Central memory CD8-positive, alpha-beta T cell (primary cell): ENCODE measurements around the gene WDR38.

Experiments used
- ATAC-seq: fragments of 150-1000 bp; cut with Tn5 transposase; replicated peaks from 2 replicates; pipeline ENCODE4 v1.10.0; 2022; ENCODE audit warnings: mild to moderate bottlenecking, moderate FRiP score, moderate number of reproducible peaks; ENCODE audit not compliant: poor library complexity, severe bottlenecking; ENCODE audit errors: extremely low read depth
- DNase-seq, 2 donors: peaks; one replicate each; pipeline ENCODE4 v3.0.0; 2021; ENCODE audit warnings: low spot score in 2 of 2
- H3K27ac Mint-ChIP-seq: one replicate; pipeline ENCODE4 v1.8.0; 2022; ENCODE audit warnings: low read depth, mild to moderate bottlenecking, moderate library complexity, mixed read lengths
- H3K27me3 Mint-ChIP-seq: one replicate; pipeline ENCODE4 v1.8.0; 2022; ENCODE audit warnings: mixed read lengths
- H3K36me3 Mint-ChIP-seq: one replicate; pipeline ENCODE4 v1.8.0; 2022; ENCODE audit warnings: mild to moderate bottlenecking, moderate library complexity, mixed read lengths; ENCODE audit not compliant: insufficient read depth
- H3K4me1 Mint-ChIP-seq: one replicate; pipeline ENCODE4 v1.8.0; 2022; ENCODE audit warnings: mixed read lengths
- H3K4me3 Mint-ChIP-seq: one replicate; pipeline ENCODE4 v1.8.0; 2022; ENCODE audit warnings: mild to moderate bottlenecking, moderate library complexity, mixed read lengths
- H3K9me3 Mint-ChIP-seq: one replicate; pipeline ENCODE4 v1.8.0; 2022; ENCODE audit warnings: mixed read lengths

WDR38 gene

GRCh38 chr9:124869986-124870560, 16.8 kb downstream of the WDR38 start:
- DNase-seq (peak; percentile 70 to 86), ATAC-seq (peak; percentile 74)
- Mint-ChIP-seq H3K36me3 (peaks cover 51% of the 10 kb centered on the region), H3K27me3 (no peaks in the 10 kb centered on the region), H3K4me3 (peak overlapping the region; percentile 95), H3K4me1 (peaks cover 66% of the 10 kb centered on the region), H3K9me3 (no peaks in the 10 kb centered on the region), H3K27ac (peak overlapping the region; percentile 93)

GRCh38 chr9:124870723-124871122, 17.5 kb downstream of the WDR38 start:
- Mint-ChIP-seq H3K4me1 (peaks cover 71% of the 10 kb centered on the region), H3K4me3 (peak overlapping the region; percentile 95), H3K36me3 (peaks cover 57% of the 10 kb centered on the region), H3K9me3 (no peaks in the 10 kb centered on the region), H3K27me3 (no peaks in the 10 kb centered on the region), H3K27ac (peak overlapping the region; percentile 93)
- DNase-seq (no peak), ATAC-seq (no peak)

- H3K4me1 Mint-ChIP-seq, result peaks cover 71% of the 10 kb centered on the region
- no peak for ATAC-seq
These were observed 17.9 kb downstream of the WDR38 start for GRCh38 chr9:124871156-124871561.

GRCh38 chr9:124873664-124874063, 20.4 kb downstream of the WDR38 start:
- Mint-ChIP-seq H3K4me1 (peaks cover 65% of the 10 kb centered on the region), H3K27me3 (no peaks in the 10 kb centered on the region), H3K27ac (peak overlapping the region; percentile 93), H3K9me3 (no peaks in the 10 kb centered on the region), H3K36me3 (peaks cover 83% of the 10 kb centered on the region), H3K4me3 (peak overlapping the region; percentile 95)
- ATAC-seq (peak; percentile 27), DNase-seq (peak in 1 of 2 donors; percentile 60)

More at GRCh38 chr9:124871156-124871561, 17.9 kb downstream of the WDR38 start:
- H3K9me3 Mint-ChIP-seq, result no peaks in the 10 kb centered on the region
- H3K36me3 Mint-ChIP-seq, result peaks cover 61% of the 10 kb centered on the region
- no peak for DNase-seq
- peak overlapping the region; percentile 95 for H3K4me3 Mint-ChIP-seq
- peak overlapping the region; percentile 93 for H3K27ac Mint-ChIP-seq
- H3K27me3 Mint-ChIP-seq, result no peaks in the 10 kb centered on the region

- no peak overlapping the region for H3K4me3 Mint-ChIP-seq
- H3K27ac Mint-ChIP-seq, result peak overlapping the region; percentile 93
- H3K27me3 Mint-ChIP-seq, result no peaks in the 10 kb centered on the region
- no peaks in the 10 kb centered on the region for H3K9me3 Mint-ChIP-seq
- H3K36me3 Mint-ChIP-seq, result peaks cover 80% of the 10 kb centered on the region
- DNase-seq (no peak), ATAC-seq (no peak)
- H3K4me1 Mint-ChIP-seq, result peaks cover 61% of the 10 kb centered on the region
These were observed 22.2 kb downstream of the WDR38 start for GRCh38 chr9:124875501-124875900.

GRCh38 chr9:124877021-124877782, 23.9 kb downstream of the WDR38 start:
- Mint-ChIP-seq H3K36me3 (peaks cover 66% of the 10 kb centered on the region), H3K4me1 (peaks cover 50% of the 10 kb centered on the region), H3K27me3 (no peaks in the 10 kb centered on the region), H3K9me3 (no peaks in the 10 kb centered on the region), H3K27ac (peak overlapping the region; percentile 2), H3K4me3 (no peak overlapping the region)
- ATAC-seq (no peak), DNase-seq (no peak)

- ATAC-seq (no peak), DNase-seq (no peak)
- H3K9me3 Mint-ChIP-seq, result no peaks in the 10 kb centered on the region
- peaks cover 59% of the 10 kb centered on the region for H3K36me3 Mint-ChIP-seq
- H3K27me3 Mint-ChIP-seq, result no peaks in the 10 kb centered on the region
- no peak overlapping the region for H3K4me3 Mint-ChIP-seq
- H3K4me1 Mint-ChIP-seq, result peaks cover 42% of the 10 kb centered on the region
- no peak overlapping the region for H3K27ac Mint-ChIP-seq
These were observed 24.8 kb downstream of the WDR38 start for GRCh38 chr9:124878021-124878420.

- Mint-ChIP-seq H3K36me3 (peaks cover 56% of the 10 kb centered on the region), H3K4me1 (peaks cover 37% of the 10 kb centered on the region)
These were observed 25.3 kb downstream of the WDR38 start for GRCh38 chr9:124878518-124878917.

GRCh38 chr9:124879226-124879625, 26.0 kb downstream of the WDR38 start:
- Mint-ChIP-seq H3K9me3 (no peaks in the 10 kb centered on the region), H3K27ac (no peak overlapping the region), H3K4me3 (no peak overlapping the region), H3K36me3 (peaks cover 54% of the 10 kb centered on the region), H3K27me3 (no peaks in the 10 kb centered on the region), H3K4me1 (peaks cover 30% of the 10 kb centered on the region)
- ATAC-seq, result no peak
- DNase-seq, result no peak

More at GRCh38 chr9:124878518-124878917, 25.3 kb downstream of the WDR38 start:
- no peak overlapping the region for H3K27ac Mint-ChIP-seq
- no peaks in the 10 kb centered on the region for H3K27me3 Mint-ChIP-seq
- no peaks in the 10 kb centered on the region for H3K9me3 Mint-ChIP-seq
- no peak for DNase-seq
- H3K4me3 Mint-ChIP-seq, result no peak overlapping the region
- no peak for ATAC-seq

GRCh38 chr9:124880501-124880900, 27.2 kb downstream of the WDR38 start:
- H3K4me3 Mint-ChIP-seq, result no peak overlapping the region
- DNase-seq (no peak), ATAC-seq (peak; percentile 56)
- H3K36me3 Mint-ChIP-seq, result peaks cover 50% of the 10 kb centered on the region
- no peaks in the 10 kb centered on the region for H3K9me3 Mint-ChIP-seq
- peaks cover 19% of the 10 kb centered on the region for H3K4me1 Mint-ChIP-seq
- no peak overlapping the region for H3K27ac Mint-ChIP-seq
- H3K27me3 Mint-ChIP-seq, result no peaks in the 10 kb centered on the region

GRCh38 chr9:124881138-124881743, 28.0 kb downstream of the WDR38 start:
- DNase-seq (no peak), ATAC-seq (peak; percentile 75)
- Mint-ChIP-seq H3K4me1 (peaks cover 18% of the 10 kb centered on the region), H3K9me3 (no peaks in the 10 kb centered on the region), H3K36me3 (peaks cover 46% of the 10 kb centered on the region), H3K4me3 (no peak overlapping the region), H3K27ac (peak overlapping the region; percentile 35), H3K27me3 (no peaks in the 10 kb centered on the region)

GRCh38 chr9:124882231-124882630, 29.0 kb downstream of the WDR38 start:
- ATAC-seq (no peak), DNase-seq (no peak)
- Mint-ChIP-seq H3K4me3 (no peak overlapping the region), H3K4me1 (peaks cover 12% of the 10 kb centered on the region), H3K27ac (no peak overlapping the region), H3K9me3 (no peaks in the 10 kb centered on the region), H3K27me3 (no peaks in the 10 kb centered on the region), H3K36me3 (peaks cover 39% of the 10 kb centered on the region)

- Mint-ChIP-seq H3K36me3 (peaks cover 20% of the 10 kb centered on the region), H3K27ac (no peak overlapping the region), H3K27me3 (no peaks in the 10 kb centered on the region), H3K4me1 (peaks cover 13% of the 10 kb centered on the region), H3K4me3 (no peak overlapping the region), H3K9me3 (no peaks in the 10 kb centered on the region)
- no peak for DNase-seq
- no peak for ATAC-seq
These were observed 31.1 kb downstream of the WDR38 start for GRCh38 chr9:124884376-124884775.
